ENCODE measurements around the gene KNDC1.

KNDC1 gene

DNA sequence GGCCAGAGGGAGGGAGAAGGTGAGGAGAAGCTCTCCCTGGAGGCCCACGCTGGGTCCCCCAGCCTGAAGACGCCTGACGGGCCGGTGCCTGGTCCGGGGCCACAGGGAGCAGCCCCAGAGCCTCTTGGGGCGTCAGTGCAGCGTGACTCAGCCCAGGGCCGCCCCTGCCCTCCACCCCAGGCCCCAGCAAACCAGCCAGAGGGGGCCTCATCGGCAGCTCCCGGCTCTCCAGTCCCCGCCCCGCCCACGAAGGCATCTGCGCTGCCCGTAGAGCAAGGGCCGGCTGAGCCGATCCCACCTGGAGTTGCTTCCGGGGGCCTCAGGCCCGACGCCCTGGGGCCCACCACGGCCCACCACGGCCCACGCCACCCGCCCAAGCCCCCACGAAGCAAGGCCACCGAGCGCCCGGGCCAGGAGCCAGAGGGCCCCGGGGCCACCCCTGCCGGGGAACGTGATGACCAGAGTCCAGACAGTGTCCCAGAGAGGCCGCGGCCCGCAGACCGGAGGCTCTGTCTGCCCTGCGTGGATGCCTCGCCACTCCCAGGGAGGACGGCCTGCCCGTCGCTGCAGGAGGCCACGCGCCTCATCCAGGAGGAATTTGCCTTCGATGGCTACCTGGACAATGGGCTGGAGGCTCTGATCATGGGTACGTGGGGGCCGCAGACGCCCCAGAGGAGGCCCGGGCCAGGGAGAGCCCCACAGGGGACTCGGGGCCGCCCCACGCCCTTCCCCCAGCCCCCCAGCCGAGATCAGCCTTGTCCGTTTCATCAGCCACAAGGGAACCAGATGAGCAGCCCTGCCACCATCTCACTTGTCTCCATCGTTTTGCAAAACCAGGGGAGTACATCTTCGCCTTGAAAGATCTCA lies 38.8 kb downstream of the KNDC1 start:
- no peak for TF ChIP-seq CTCF (IDR thresholded peaks at IDR 0.05; ENCODE audit: low read depth, low read length)
- Histone ChIP-seq H3K9me3 (no peaks in the 10 kb centered on the region), H3K4me3 (ENCODE audit: low read depth, low read length) (no peak overlapping the region), H3K27me3 (peaks cover 48% of the 10 kb centered on the region), H3K36me3 (no peaks in the 10 kb centered on the region), H3K4me1 (no peaks in the 10 kb centered on the region)
- no peak for DNase-seq

DNA sequence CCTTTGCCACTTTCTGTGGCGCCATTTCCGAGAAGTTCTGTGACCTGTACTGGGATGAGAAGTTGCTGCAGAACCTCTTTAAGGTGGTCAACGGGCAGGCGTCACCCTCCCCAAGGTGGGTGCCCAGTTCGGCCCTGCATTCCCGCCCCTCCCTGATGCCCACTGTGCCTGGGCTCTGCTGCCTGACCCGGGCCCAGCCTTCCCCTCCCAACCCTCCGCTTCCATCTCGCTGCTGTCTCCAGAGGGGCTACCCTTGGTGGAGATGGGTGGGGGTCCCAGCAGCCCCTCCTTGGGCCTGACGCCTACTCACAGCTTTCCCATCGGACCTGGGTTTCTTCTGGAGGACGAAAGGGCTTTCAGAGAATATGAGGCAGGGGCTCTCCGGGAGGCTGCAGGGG lies 39.5 kb downstream of the KNDC1 start:
- Histone ChIP-seq H3K4me1 (no peaks in the 10 kb centered on the region), H3K36me3 (no peaks in the 10 kb centered on the region), H3K4me3 (ENCODE audit: low read depth, low read length) (no peak overlapping the region), H3K27me3 (peaks cover 50% of the 10 kb centered on the region), H3K9me3 (no peaks in the 10 kb centered on the region)
- TF ChIP-seq CTCF (IDR thresholded peaks at IDR 0.05; ENCODE audit: low read depth, low read length) = no peak
- no peak for DNase-seq

DNA sequence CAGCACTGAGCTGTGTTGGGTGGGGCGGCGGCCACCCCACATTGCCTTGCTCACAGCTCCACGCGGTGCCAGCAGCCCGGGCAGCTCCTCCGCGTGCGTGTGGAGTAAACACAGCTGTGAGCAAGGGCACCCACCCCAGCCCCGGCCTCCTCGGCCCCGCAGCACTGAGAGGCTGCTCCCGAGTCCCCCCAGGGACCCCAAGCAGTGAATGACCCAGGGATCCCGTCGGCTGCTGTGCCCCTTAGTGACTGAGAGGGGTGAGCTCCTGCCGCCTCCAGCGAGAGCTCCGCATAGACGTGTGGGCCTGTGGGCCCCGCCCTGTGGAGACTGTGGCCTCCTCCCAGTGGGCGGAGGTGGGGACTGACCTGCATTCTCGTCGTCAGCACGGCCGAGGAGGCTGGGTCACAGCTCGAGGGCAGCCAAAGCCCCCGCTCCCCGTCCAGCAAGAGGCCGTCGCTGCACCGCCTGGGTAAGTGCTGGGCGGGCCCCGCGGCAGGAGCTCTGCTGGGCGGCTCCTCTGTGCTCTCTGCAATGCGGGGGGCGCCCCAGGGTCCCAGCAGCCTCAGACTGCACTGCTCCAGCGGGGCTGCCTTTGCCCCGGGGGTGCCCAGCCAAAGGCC lies 40.1 kb downstream of the KNDC1 start:
- Histone ChIP-seq H3K27me3 (peaks cover 48% of the 10 kb centered on the region), H3K4me3 (ENCODE audit: low read depth, low read length) (no peak overlapping the region), H3K9me3 (no peaks in the 10 kb centered on the region), H3K36me3 (no peaks in the 10 kb centered on the region), H3K4me1 (no peaks in the 10 kb centered on the region)
- DNase-seq = no peak
- TF ChIP-seq CTCF (IDR thresholded peaks at IDR 0.05; ENCODE audit: low read depth, low read length) = no peak

GRCh38 chr10:133200621-133201031 lies 40.6 kb downstream of the KNDC1 start:
- Histone ChIP-seq H3K27me3 (peaks cover 52% of the 10 kb centered on the region), H3K4me3 (ENCODE audit: low read depth, low read length) (no peak overlapping the region), H3K9me3 (no peaks in the 10 kb centered on the region), H3K36me3 (no peaks in the 10 kb centered on the region), H3K4me1 (no peaks in the 10 kb centered on the region)
- TF ChIP-seq CTCF (IDR thresholded peaks at IDR 0.05; ENCODE audit: low read depth, low read length) = no peak
- DNase-seq = no peak

GRCh38 chr10:133201151-133201947 lies 41.3 kb downstream of the KNDC1 start:
- peaks cover 52% of the 10 kb centered on the region for H3K27me3 ChIP-seq
- TF ChIP-seq CTCF (IDR thresholded peaks at IDR 0.05; ENCODE audit: low read depth, low read length) = no peak
- no peaks in the 10 kb centered on the region for H3K36me3 ChIP-seq

More at GRCh38 chr10:133201151-133201947, 41.3 kb downstream of the KNDC1 start:
- no peak for DNase-seq
- Histone ChIP-seq H3K4me3 (ENCODE audit: low read depth, low read length) (no peak overlapping the region), H3K9me3 (no peaks in the 10 kb centered on the region), H3K4me1 (no peaks in the 10 kb centered on the region)

Data from BE2C (cell line).